Measurements from ENCODE around the gene PURB. TPM values are rescaled to one million over a fixed set of nuclear protein-coding genes. Genes with fewer than 3 reads are reported as not detected.

PURB gene
- polyA plus RNA-seq, 1 donor from 2014 or later = 14.7 TPM

- Histone ChIP-seq H3K36me3 (ENCODE audit: insufficient read depth, low read length) (no peaks in the 10 kb centered on the region), H2AFZ (ENCODE audit: low read depth, low read length) (no peak overlapping the region), H4K20me1 (ENCODE audit: insufficient read depth) (no peaks in the 10 kb centered on the region), H3K9me3 (ENCODE audit: low read length) (no peaks in the 10 kb centered on the region), H3K79me2 (replicated peaks; ENCODE audit: insufficient read depth, low read length) (no peaks in the 10 kb centered on the region), H3K4me3 (ENCODE audit: low read length) (no peak overlapping the region), H3K27me3 (ENCODE audit: insufficient read depth, low read depth, low read length) (no peaks in the 10 kb centered on the region), H3K9ac (ENCODE audit: low read length) (no peak overlapping the region), H3K4me2 (ENCODE audit: low read length) (no peak overlapping the region), H3F3A (ENCODE audit: insufficient read depth, low read length, poor library complexity, severe bottlenecking) (no peaks in the 10 kb centered on the region), H3K9me2 (ENCODE audit: insufficient read depth, low read length) (no peaks in the 10 kb centered on the region), H3K27ac (ENCODE audit: low read length) (no peak overlapping the region)
- TF ChIP-seq EZH2 (IDR thresholded peaks at IDR 0.05; ENCODE audit: borderline replicate concordance, insufficient read depth, low read length, poor library complexity, severe bottlenecking) (no peak), MXI1 (conservative IDR thresholded peaks at IDR 0.05; ENCODE audit: poor library complexity, severe bottlenecking) (no peak), POLR2AphosphoS5 (IDR thresholded peaks at IDR 0.05) (no peak), RAD21 (conservative IDR thresholded peaks at IDR 0.05) (no peak), CTCF (IDR thresholded peaks at IDR 0.05; ENCODE audit: poor library complexity, severe bottlenecking) (no peak), EP300 (conservative IDR thresholded peaks at IDR 0.05; ENCODE audit: poor library complexity, severe bottlenecking) (no peak), TAF1 (IDR thresholded peaks at IDR 0.05; ENCODE audit: low read depth) (no peak), SMC3 (conservative IDR thresholded peaks at IDR 0.05; ENCODE audit: poor library complexity) (no peak)
- TF ChIP-seq, protein P1, sequence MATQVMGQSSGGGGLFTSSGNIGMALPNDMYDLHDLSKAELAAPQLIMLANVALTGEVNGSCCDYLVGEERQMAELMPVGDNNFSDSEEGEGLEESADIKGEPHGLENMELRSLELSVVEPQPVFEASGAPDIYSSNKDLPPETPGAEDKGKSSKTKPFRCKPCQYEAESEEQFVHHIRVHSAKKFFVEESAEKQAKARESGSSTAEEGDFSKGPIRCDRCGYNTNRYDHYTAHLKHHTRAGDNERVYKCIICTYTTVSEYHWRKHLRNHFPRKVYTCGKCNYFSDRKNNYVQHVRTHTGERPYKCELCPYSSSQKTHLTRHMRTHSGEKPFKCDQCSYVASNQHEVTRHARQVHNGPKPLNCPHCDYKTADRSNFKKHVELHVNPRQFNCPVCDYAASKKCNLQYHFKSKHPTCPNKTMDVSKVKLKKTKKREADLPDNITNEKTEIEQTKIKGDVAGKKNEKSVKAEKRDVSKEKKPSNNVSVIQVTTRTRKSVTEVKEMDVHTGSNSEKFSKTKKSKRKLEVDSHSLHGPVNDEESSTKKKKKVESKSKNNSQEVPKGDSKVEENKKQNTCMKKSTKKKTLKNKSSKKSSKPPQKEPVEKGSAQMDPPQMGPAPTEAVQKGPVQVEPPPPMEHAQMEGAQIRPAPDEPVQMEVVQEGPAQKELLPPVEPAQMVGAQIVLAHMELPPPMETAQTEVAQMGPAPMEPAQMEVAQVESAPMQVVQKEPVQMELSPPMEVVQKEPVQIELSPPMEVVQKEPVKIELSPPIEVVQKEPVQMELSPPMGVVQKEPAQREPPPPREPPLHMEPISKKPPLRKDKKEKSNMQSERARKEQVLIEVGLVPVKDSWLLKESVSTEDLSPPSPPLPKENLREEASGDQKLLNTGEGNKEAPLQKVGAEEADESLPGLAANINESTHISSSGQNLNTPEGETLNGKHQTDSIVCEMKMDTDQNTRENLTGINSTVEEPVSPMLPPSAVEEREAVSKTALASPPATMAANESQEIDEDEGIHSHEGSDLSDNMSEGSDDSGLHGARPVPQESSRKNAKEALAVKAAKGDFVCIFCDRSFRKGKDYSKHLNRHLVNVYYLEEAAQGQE (IDR thresholded peaks at IDR 0.05; ENCODE audit: borderline replicate concordance) = no peak
Measured at GRCh38 chr7:44911911-44912310, 26.6 kb upstream of the PURB start.

DNA sequence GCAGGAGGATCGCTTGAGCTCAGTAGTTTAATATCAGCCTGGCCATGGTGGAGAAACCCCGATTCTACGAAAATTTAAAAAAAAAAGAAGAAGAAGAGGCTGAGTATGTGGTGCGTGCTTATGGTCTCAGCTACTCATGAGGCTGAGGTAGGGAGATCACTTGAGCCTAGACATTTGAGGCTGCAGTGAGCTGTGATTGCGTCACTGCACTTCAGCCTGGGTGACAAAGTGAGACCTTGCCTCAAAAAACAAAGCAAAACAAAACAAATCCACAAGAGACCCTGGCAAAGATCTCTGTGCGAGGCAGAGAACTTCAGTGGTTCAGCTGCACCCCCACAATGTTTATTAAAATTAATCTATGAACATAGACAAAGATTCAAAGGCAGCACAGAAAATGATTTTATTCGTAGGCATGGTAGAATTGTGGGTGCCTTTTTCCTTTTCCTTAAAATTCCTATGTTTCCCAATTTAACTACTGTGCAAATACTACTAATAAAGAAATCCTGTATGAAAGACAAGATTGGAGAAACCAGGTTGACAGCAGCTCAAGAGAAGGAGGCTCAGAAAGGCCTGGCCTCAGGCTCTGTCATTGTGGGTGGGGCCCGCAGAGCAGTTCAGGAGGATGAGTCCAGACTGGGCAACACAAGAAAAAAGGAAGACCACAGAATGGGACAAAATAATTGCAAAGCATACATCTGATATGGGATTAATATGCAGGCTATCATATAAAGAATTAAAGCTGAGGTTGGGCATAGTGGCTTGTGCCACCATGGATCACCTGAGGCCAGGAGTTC, 24.5 kb upstream of the PURB start:
- H3K79me2 ChIP-seq (replicated peaks; ENCODE audit: insufficient read depth, low read length) = no peaks in the 10 kb centered on the region
- H3K36me3 ChIP-seq (ENCODE audit: insufficient read depth, low read length) = no peaks in the 10 kb centered on the region
- no peak overlapping the region for H3K4me3 ChIP-seq (ENCODE audit: low read length)
- H2AFZ ChIP-seq (ENCODE audit: low read depth, low read length) = no peak overlapping the region
- H3K9me3 ChIP-seq (ENCODE audit: low read length) = no peaks in the 10 kb centered on the region
- no peak overlapping the region for H3K27ac ChIP-seq (ENCODE audit: low read length)
- no peak overlapping the region for H3K9ac ChIP-seq (ENCODE audit: low read length)
- H3K9me2 ChIP-seq (ENCODE audit: insufficient read depth, low read length) = no peaks in the 10 kb centered on the region
- no peaks in the 10 kb centered on the region for H4K20me1 ChIP-seq (ENCODE audit: insufficient read depth)
- no peaks in the 10 kb centered on the region for H3K27me3 ChIP-seq (ENCODE audit: insufficient read depth, low read depth, low read length)
- no peak overlapping the region for H3K4me2 ChIP-seq (ENCODE audit: low read length)
- no peaks in the 10 kb centered on the region for H3F3A ChIP-seq (ENCODE audit: insufficient read depth, low read length, poor library complexity, severe bottlenecking)
- no peak for TF ChIP-seq EZH2 (IDR thresholded peaks at IDR 0.05; ENCODE audit: borderline replicate concordance, insufficient read depth, low read length, poor library complexity, severe bottlenecking)
- no peak for TF ChIP-seq CTCF (IDR thresholded peaks at IDR 0.05; ENCODE audit: poor library complexity, severe bottlenecking)

All from neural cell (in vitro differentiated cells).